Measurements from ENCODE around the gene TPST2. TPM values are rescaled to one million over a fixed set of nuclear protein-coding genes. Genes with fewer than 3 reads are reported as not detected.
"Not testable (repeated sequence)": the region's sequence is repeated elsewhere in the genome, so short reads cannot be mapped to it uniquely, and the experiment has no call there.

Gene TPST2
- total RNA-seq, 1 donor, result 120 TPM

GRCh38 chr22:26536762-26537134 is 53.2 kb downstream of the TPST2 start:
- DNase-seq (ENCODE audit: low read depth in 2 of 3, low spot score in 2 of 3), result no peak

GRCh38 chr22:26536056-26536761 is 53.7 kb downstream of the TPST2 start:
- no peak for DNase-seq (ENCODE audit: low read depth in 2 of 3, low spot score in 2 of 3)

GRCh38 chr22:26535603-26535908 is 54.4 kb downstream of the TPST2 start:
- no peak for DNase-seq (ENCODE audit: low read depth in 2 of 3, low spot score in 2 of 3)

GRCh38 chr22:26534874-26535602 is 54.9 kb downstream of the TPST2 start:
- DNase-seq (ENCODE audit: low read depth in 2 of 3, low spot score in 2 of 3), result peak in 1 of 3 donors; percentile 17

GRCh38 chr22:26534171-26534855 is 55.6 kb downstream of the TPST2 start:
- DNase-seq (ENCODE audit: low read depth in 2 of 3, low spot score in 2 of 3), result no peak

GRCh38 chr22:26529345-26529744 is 60.6 kb downstream of the TPST2 start:
- DNase-seq (ENCODE audit: low read depth in 2 of 3, low spot score in 2 of 3), result no peak

- not testable (repeated sequence) for DNase-seq (ENCODE audit: low read depth in 2 of 3, low spot score in 2 of 3)
These were observed 61.4 kb downstream of the TPST2 start for GRCh38 chr22:26528518-26528917.

GRCh38 chr22:26527574-26528465 is 62.1 kb downstream of the TPST2 start:
- no peak for DNase-seq (ENCODE audit: low read depth in 2 of 3, low spot score in 2 of 3)

GRCh38 chr22:26527167-26527566 is 62.8 kb downstream of the TPST2 start:
- DNase-seq (ENCODE audit: low read depth in 2 of 3, low spot score in 2 of 3), result no peak

GRCh38 chr22:26525946-26526564 is 63.9 kb downstream of the TPST2 start:
- DNase-seq (ENCODE audit: low read depth in 2 of 3, low spot score in 2 of 3), result no peak

GRCh38 chr22:26524870-26525269 is 65.1 kb downstream of the TPST2 start:
- DNase-seq (ENCODE audit: low read depth in 2 of 3, low spot score in 2 of 3), result no peak

- no peak for DNase-seq (ENCODE audit: low read depth in 2 of 3, low spot score in 2 of 3)
These were observed 67.3 kb downstream of the TPST2 start for GRCh38 chr22:26522592-26522991.

GRCh38 chr22:26522012-26522411 is 67.9 kb downstream of the TPST2 start:
- DNase-seq (ENCODE audit: low read depth in 2 of 3, low spot score in 2 of 3), result no peak

GRCh38 chr22:26517429-26517828 is 72.5 kb downstream of the TPST2 start:
- DNase-seq (ENCODE audit: low read depth in 2 of 3, low spot score in 2 of 3), result no peak

GRCh38 chr22:26516503-26516902 is 73.4 kb downstream of the TPST2 start:
- DNase-seq (ENCODE audit: low read depth in 2 of 3, low spot score in 2 of 3), result no peak

- no peak for DNase-seq (ENCODE audit: low read depth in 2 of 3, low spot score in 2 of 3)
These were observed 74.0 kb downstream of the TPST2 start for GRCh38 chr22:26515931-26516330.

GRCh38 chr22:26514419-26515161 is 75.3 kb downstream of the TPST2 start:
- DNase-seq (ENCODE audit: low read depth in 2 of 3, low spot score in 2 of 3), result no peak

GRCh38 chr22:26513838-26514237 is 76.1 kb downstream of the TPST2 start:
- DNase-seq (ENCODE audit: low read depth in 2 of 3, low spot score in 2 of 3), result no peak

GRCh38 chr22:26512149-26512793 is 77.7 kb downstream of the TPST2 start, which contains the start of gene TFIP11:
Gene TFIP11 (minus strand): TSS chr22:26512473. CDS start chr22:26510272, 2,201 bp downstream.
- peak; percentile 74 to 88 (median 88) for DNase-seq (ENCODE audit: low read depth in 2 of 3, low spot score in 2 of 3)

Data from hematopoietic multipotent progenitor cell (in vitro differentiated cells).